B cell (primary cell): ENCODE results near the gene CACNG1. TPM values are rescaled to one million over a fixed set of nuclear protein-coding genes. Genes with fewer than 3 reads are reported as not detected.

Experiments
- ATAC-seq: fragments of 200-7000 bp; cut with Tn5 transposase; one replicate; pipeline ENCODE4 v1.10.0; 2021; ENCODE audit warnings: low read depth, mild to moderate bottlenecking, moderate number of reproducible peaks, moderate library complexity
- CTCF ChIA-PET: fragments of 350-600 bp; sonication (Branson Sonifier 250); formaldehyde crosslinking; loops from one replicate; lab custom pipeline; 2021; ENCODE audit warnings: antibody characterized with exemption, inconsistent platforms; lab: Charles Lee
- POLR2A ChIA-PET: fragments of 350-600 bp; sonication (Branson Sonifier 250); formaldehyde crosslinking; loops from one replicate; lab custom pipeline; 2021; ENCODE audit warnings: antibody characterized with exemption; lab: Charles Lee
- DNase-seq: peaks from one replicate; pipeline ENCODE4 v3.0.0; 2013
- H2AFZ ChIP-seq: 2 replicates; pipeline ENCODE4 v1.6.1; 2012; ENCODE audit warnings: mild to moderate bottlenecking, low read depth, low read length; ENCODE audit not compliant: insufficient read depth, poor library complexity, severe bottlenecking
- H3K27ac ChIP-seq, 2 donors: 1 replicate in 1 of 2; 2 replicates in 1 of 2; pipeline ENCODE4 v1.5.1; 2012 to 2013; ENCODE audit warnings: low read length in 2 of 2, mild to moderate bottlenecking in 2 of 2, moderate library complexity in 1 of 2
- H3K27me3 ChIP-seq, 4 experiments: fragments of 200-600 bp in 1 of 4; sonication (generic) in 1 of 4; replicated peaks in 1 of 4; 1 replicate in 2 of 4; 2 replicates in 2 of 4; pipeline versions ENCODE4 v1.6.1 to v1.7.0; 2013 to 2016; ENCODE audit warnings: low read length in 3 of 4, mild to moderate bottlenecking in 2 of 4, mixed read lengths in 1 of 4, moderate library complexity in 1 of 4; ENCODE audit not compliant: insufficient read depth in 4 of 4, control insufficient read depth in 3 of 4; ENCODE audit errors: control extremely low read depth in 1 of 4
- H3K36me3 ChIP-seq, 2 experiments: replicated peaks in 1 of 2; 1 replicate in 1 of 2; 2 replicates in 1 of 2; pipeline versions ENCODE4 v1.6.1 to v1.7.1; 2013; ENCODE audit warnings: low read length in 1 of 2; ENCODE audit not compliant: insufficient read depth in 2 of 2, control insufficient read depth in 1 of 2; ENCODE audit errors: control extremely low read depth in 1 of 2, extremely low read depth in 1 of 2
- H3K4me1 ChIP-seq, 2 donors: fragments of 200-600 bp in 1 of 2; sonication (generic) in 1 of 2; 1 replicate in 1 of 2; 2 replicates in 1 of 2; pipeline versions ENCODE4 v1.5.1 to v1.6.1; 2013 to 2017; ENCODE audit warnings: low read length in 2 of 2; ENCODE audit not compliant: control insufficient read depth in 2 of 2, insufficient read depth in 2 of 2
- H3K4me2 ChIP-seq: replicated peaks from 2 replicates; pipeline ENCODE3; 2012; ENCODE audit warnings: mild to moderate bottlenecking, low read depth, low read length; ENCODE audit not compliant: poor library complexity, severe bottlenecking
- H3K4me3 ChIP-seq, 5 experiments: fragments of 200-600 bp in 1 of 5; sonication (generic) in 1 of 5; 1 replicate in 3 of 5; 2 replicates in 2 of 5; pipeline versions ENCODE4 v1.5.1 to v1.7.0; 2011 to 2016; ENCODE audit warnings: low read length in 4 of 5, mild to moderate bottlenecking in 4 of 5, low read depth in 2 of 5, control low read depth in 1 of 5, moderate library complexity in 1 of 5; ENCODE audit not compliant: insufficient read depth in 1 of 5; ENCODE audit errors: control extremely low read depth in 1 of 5, extremely low read depth in 1 of 5
- H3K79me2 ChIP-seq: fragments of 200-600 bp; sonication (generic); one replicate; pipeline ENCODE4 v1.6.0; 2016; ENCODE audit warnings: low read length; ENCODE audit not compliant: control insufficient read depth, insufficient read depth
- H3K9ac ChIP-seq: fragments of 200-600 bp; sonication (generic); 2 replicates; pipeline ENCODE4 v1.6.1; 2017; ENCODE audit warnings: mild to moderate bottlenecking, low read length, moderate library complexity
- H3K9me3 ChIP-seq, 3 donors: one replicate each; pipeline versions ENCODE4 v1.6.1 to v1.7.1; 2013; ENCODE audit warnings: low read length in 2 of 3; ENCODE audit not compliant: control insufficient read depth in 2 of 3, insufficient read depth in 1 of 3; ENCODE audit errors: control extremely low read depth in 1 of 3
- H4K20me1 ChIP-seq: 2 replicates; pipeline ENCODE4 v1.6.0; 2012; ENCODE audit warnings: mild to moderate bottlenecking, low read length; ENCODE audit not compliant: insufficient read depth, control insufficient read depth, poor library complexity, severe bottlenecking
- H3K27ac Mint-ChIP-seq: one replicate; pipeline ENCODE4 v1.8.0; 2021; ENCODE audit warnings: mixed read lengths
- H3K27me3 Mint-ChIP-seq: one replicate; pipeline ENCODE4 v1.8.0; 2021; ENCODE audit warnings: mixed read lengths
- H3K4me1 Mint-ChIP-seq: one replicate; pipeline ENCODE4 v1.8.0; 2021; ENCODE audit warnings: mixed read lengths
- H3K4me3 Mint-ChIP-seq: one replicate; pipeline ENCODE4 v1.8.0; 2021; ENCODE audit warnings: mixed read lengths
- H3K9me3 Mint-ChIP-seq: one replicate; pipeline ENCODE4 v1.8.0; 2022; ENCODE audit warnings: mixed read lengths; ENCODE audit not compliant: insufficient read depth
- CTCF ChIP-seq: fragments of 200-600 bp; IDR thresholded peaks from one replicate; pipeline ENCODE4 v1.8.0; 2022; ENCODE audit warnings: antibody characterized with exemption, mild to moderate bottlenecking
- EZH2 ChIP-seq: IDR thresholded peaks from 2 replicates; pipeline ENCODE4 v1.6.1; 2012; ENCODE audit warnings: borderline replicate concordance, low read depth, mild to moderate bottlenecking, moderate library complexity, low read length; ENCODE audit not compliant: insufficient read depth, poor library complexity, severe bottlenecking
- WGBS: methylation state at CpG from one replicate; pipeline ENCODE4 v1.1.5; 2013; ENCODE audit warnings: missing lambda C conversion rate; ENCODE audit not compliant: insufficient coverage; 5-methylcytosine and 5-hydroxymethylcytosine counted together
- intact Hi-C: fragments of 100-400 bp; cut with micrococcal nuclease; formaldehyde crosslinking; loops from one replicate; pipeline ENCODE4 v1.10.0; 2022
- polyA plus RNA-seq: library from polyadenylated mRNA; depleted of rRNA; stranded (reverse); fragments of >200 nt; gene quantifications from 2 replicates; pipeline ENCODE4 v1.2.3, GENCODE V29; 2012
- total RNA-seq, 2 donors: library from RNA; stranded (reverse); fragments of 120-200 nt in 1 of 2; gene quantifications; 1 replicate in 1 of 2; 2 replicates in 1 of 2; pipeline versions ENCODE4 v1.2.3 to v1.2.4, GENCODE V29; 2013 to 2022

CACNG1 gene
- total and polyA plus RNA-seq, 2 donors (not counting 1 experiment from before 2014, with no cell fraction given): not detected

- H3K4me3 Mint-ChIP-seq: no peak overlapping the region
Measured at GRCh38 chr17:67090341-67090740, 46.0 kb downstream of the CACNG1 start.

GRCh38 chr17:67092291-67092690 is 47.9 kb downstream of the CACNG1 start:
- peaks cover 16% of the 10 kb centered on the region for H3K79me2 ChIP-seq
- H3K27ac Mint-ChIP-seq: no peak overlapping the region
- intact Hi-C loops: no loop called here

More at GRCh38 chr17:67090341-67090740, 46.0 kb downstream of the CACNG1 start:
- ChIA-PET CTCF (interaction anchor here (1.5 kb wide), 1 partner anchor 8 kb away, joined by 4 read pairs; no protein-coding TSS in a partner anchor), POLR2A (no interaction called here)
- no peak overlapping the region for H2AFZ ChIP-seq
- H3K4me3 ChIP-seq: no peak overlapping the region
- peaks cover 0 to 31% of the 10 kb centered on the region in 2 experiments for H3K36me3 ChIP-seq
- no peak overlapping the region for H3K9ac ChIP-seq
- TF ChIP-seq EZH2 (no peak), CTCF (no peak)
- intact Hi-C loops: no loop called here
- no peaks in the 10 kb centered on the region for H3K9me3 Mint-ChIP-seq
- no peak overlapping the region for H3K4me2 ChIP-seq
- H3K27me3 Mint-ChIP-seq: no peaks in the 10 kb centered on the region
- H3K4me1 Mint-ChIP-seq: no peaks in the 10 kb centered on the region
- ATAC-seq (no peak), DNase-seq (no peak)
- peaks cover 26% of the 10 kb centered on the region for H4K20me1 ChIP-seq
- H3K79me2 ChIP-seq: peaks cover 12% of the 10 kb centered on the region
- no peaks in the 10 kb centered on the region for H3K4me1 ChIP-seq
- no peaks in the 10 kb centered on the region for H3K9me3 ChIP-seq
- H3K27me3 ChIP-seq: no peaks in the 10 kb centered on the region
- no peak overlapping the region for H3K27ac Mint-ChIP-seq
- H3K27ac ChIP-seq: no peak overlapping the region

More at GRCh38 chr17:67092291-67092690, 47.9 kb downstream of the CACNG1 start:
- no peak overlapping the region for H3K4me2 ChIP-seq
- H3K36me3 ChIP-seq: peaks cover 0 to 31% of the 10 kb centered on the region in 2 experiments
- ATAC-seq (no peak), DNase-seq (no peak)
- TF ChIP-seq CTCF (no peak), EZH2 (no peak)
- POLR2A ChIA-PET: no interaction called here
- Mint-ChIP-seq H3K9me3 (no peaks in the 10 kb centered on the region), H3K27me3 (no peaks in the 10 kb centered on the region), H3K4me1 (no peaks in the 10 kb centered on the region), H3K4me3 (no peak overlapping the region)
- no peak overlapping the region for H3K27ac ChIP-seq
- no peaks in the 10 kb centered on the region for H3K9me3 ChIP-seq
- peaks cover 26% of the 10 kb centered on the region for H4K20me1 ChIP-seq
- H2AFZ ChIP-seq: no peak overlapping the region
- CTCF ChIA-PET: interaction anchor here (0.7 kb wide), 1 partner anchor 1084 kb away, joined by 3 read pairs; no protein-coding TSS in a partner anchor
- H3K9ac ChIP-seq: no peak overlapping the region
- WGBS: 100% methylated on average over 2 of the region's 5 CpGs
- no peak overlapping the region for H3K4me3 ChIP-seq
- no peaks in the 10 kb centered on the region for H3K4me1 ChIP-seq
- no peaks in the 10 kb centered on the region for H3K27me3 ChIP-seq
